H54 (cell line): ENCODE results near the gene COG5.
A peak's percentile ranks its signal among the peaks of the same experiment; 100 is the strongest.

Source experiments
- DNase-seq: peaks from one replicate; pipeline ENCODE4 v3.0.0; 2011; ENCODE audit warnings: low spot score, mixed read lengths; ENCODE audit not compliant: insufficient read length
- FAIRE-seq: peaks from 3 replicates; lab custom pipeline; 2011; peaks lifted over from hg19 to GRCh38; lab: Jason Lieb, UNC
- POLR2A ChIP-seq: IDR thresholded peaks from 2 replicates; pipeline ENCODE4 v1.6.1; 2011; ENCODE audit warnings: low read depth, mild to moderate bottlenecking, low read length

The COG5 gene

GRCh38 chr7:107284911-107285479 lies 278.7 kb downstream of the COG5 start:
- no peak for DNase-seq
- no peak for FAIRE-seq
- TF ChIP-seq POLR2A, result no peak

GRCh38 chr7:107277331-107277730 lies 286.4 kb downstream of the COG5 start:
- FAIRE-seq (no peak), DNase-seq (no peak)
- no peak for TF ChIP-seq POLR2A

GRCh38 chr7:107276220-107276827 lies 287.4 kb downstream of the COG5 start:
- FAIRE-seq, result no peak
- no peak for DNase-seq
- no peak for TF ChIP-seq POLR2A

GRCh38 chr7:107274506-107274905 lies 289.2 kb downstream of the COG5 start:
- TF ChIP-seq POLR2A, result no peak
- DNase-seq, result no peak
- no peak for FAIRE-seq

- no peak for TF ChIP-seq POLR2A
- peak; percentile 15 for FAIRE-seq
These were observed 293.9 kb downstream of the COG5 start for GRCh38 chr7:107269790-107270189.

GRCh38 chr7:107268594-107268993 lies 295.1 kb downstream of the COG5 start:
- peak; percentile 50 for FAIRE-seq
- TF ChIP-seq POLR2A, result no peak
- no peak for DNase-seq

More at GRCh38 chr7:107269790-107270189, 293.9 kb downstream of the COG5 start:
- DNase-seq, result no peak

- TF ChIP-seq POLR2A, result no peak
- no peak for FAIRE-seq
- DNase-seq, result no peak
These were observed 296.6 kb downstream of the COG5 start for GRCh38 chr7:107267138-107267537.

- no peak for FAIRE-seq
These were observed 299.0 kb downstream of the COG5 start for GRCh38 chr7:107264723-107265122.

GRCh38 chr7:107262857-107263256 lies 300.9 kb downstream of the COG5 start:
- FAIRE-seq (no peak), DNase-seq (no peak)
- TF ChIP-seq POLR2A, result no peak

More at GRCh38 chr7:107264723-107265122, 299.0 kb downstream of the COG5 start:
- TF ChIP-seq POLR2A, result no peak
- DNase-seq, result no peak

GRCh38 chr7:107258737-107259136 lies 305.0 kb downstream of the COG5 start:
- FAIRE-seq (no peak), DNase-seq (no peak)
- no peak for TF ChIP-seq POLR2A

GRCh38 chr7:107255602-107256001 lies 308.1 kb downstream of the COG5 start:
- DNase-seq (no peak), FAIRE-seq (no peak)
- TF ChIP-seq POLR2A, result no peak

- DNase-seq (no peak), FAIRE-seq (no peak)
- TF ChIP-seq POLR2A, result no peak
These were observed 309.2 kb downstream of the COG5 start for GRCh38 chr7:107254398-107254985.

GRCh38 chr7:107253599-107253998 lies 310.1 kb downstream of the COG5 start:
- no peak for FAIRE-seq
- no peak for TF ChIP-seq POLR2A
- no peak for DNase-seq

- no peak for TF ChIP-seq POLR2A
- no peak for DNase-seq
- no peak for FAIRE-seq
These were observed 311.8 kb downstream of the COG5 start for GRCh38 chr7:107251963-107252362.
